Kidney tubule cell (primary cell): ENCODE results near the gene ACSF3.
"Not testable (repeated sequence)": the region's sequence is repeated elsewhere in the genome, so short reads cannot be mapped to it uniquely, and the experiment has no call there.

Experiments used
- DNase-seq: peaks from one replicate; pipeline ENCODE4 v3.0.0-alpha.2; 2018; ENCODE audit warnings: low spot score

The ACSF3 gene

GRCh38 chr16:89055894-89056555 lies 37.6 kb upstream of the ACSF3 start:
- DNase-seq = no peak

- DNase-seq = no peak
Observed at GRCh38 chr16:89056592-89056991, 37.1 kb upstream of the ACSF3 start.

- no peak for DNase-seq
Observed at GRCh38 chr16:89057738-89058137, 35.9 kb upstream of the ACSF3 start.

DNA sequence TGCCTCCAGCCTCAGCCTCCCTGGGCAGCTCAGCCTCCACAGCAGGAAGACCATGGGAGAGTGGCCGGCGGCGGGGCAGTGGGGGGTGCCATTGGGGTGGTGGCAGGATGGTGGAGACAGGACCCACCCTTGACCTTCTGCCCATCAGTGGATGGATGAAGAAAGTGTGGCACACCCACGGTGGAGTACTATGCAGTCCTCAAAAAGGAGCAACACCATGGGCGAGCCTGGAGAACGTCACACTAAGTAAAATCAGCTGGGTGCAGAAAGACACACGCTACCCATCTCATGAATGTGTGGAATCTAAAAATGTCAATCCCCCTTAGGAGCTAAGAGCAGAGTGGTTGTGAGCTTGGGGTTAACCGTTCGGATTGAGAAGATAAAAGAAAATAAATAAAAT lies 34.8 kb upstream of the ACSF3 start:
- DNase-seq = no peak

- DNase-seq = no peak
Observed at GRCh38 chr16:89060207-89060794, 33.4 kb upstream of the ACSF3 start.

DNA sequence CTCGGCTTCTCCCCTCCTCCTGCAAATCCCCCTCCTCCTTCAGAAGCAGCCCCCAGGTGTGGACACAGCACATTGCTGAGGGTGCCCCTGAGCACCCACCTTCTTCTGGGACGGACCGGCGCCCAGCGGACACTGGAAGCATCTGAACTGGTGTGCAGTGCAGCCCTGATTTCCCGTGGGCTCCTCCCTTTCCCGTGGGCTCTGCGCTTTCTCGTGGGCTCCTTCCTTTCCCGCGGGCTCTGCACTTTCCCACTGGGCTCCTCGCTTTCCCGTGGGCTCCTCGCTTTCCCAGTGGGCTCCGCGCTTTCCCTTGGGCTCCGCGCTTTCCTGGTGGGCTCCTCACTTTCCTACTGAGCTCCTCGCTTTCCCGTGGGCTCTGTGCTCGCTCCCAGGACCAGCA lies 32.6 kb upstream of the ACSF3 start:
- DNase-seq = no peak

DNA sequence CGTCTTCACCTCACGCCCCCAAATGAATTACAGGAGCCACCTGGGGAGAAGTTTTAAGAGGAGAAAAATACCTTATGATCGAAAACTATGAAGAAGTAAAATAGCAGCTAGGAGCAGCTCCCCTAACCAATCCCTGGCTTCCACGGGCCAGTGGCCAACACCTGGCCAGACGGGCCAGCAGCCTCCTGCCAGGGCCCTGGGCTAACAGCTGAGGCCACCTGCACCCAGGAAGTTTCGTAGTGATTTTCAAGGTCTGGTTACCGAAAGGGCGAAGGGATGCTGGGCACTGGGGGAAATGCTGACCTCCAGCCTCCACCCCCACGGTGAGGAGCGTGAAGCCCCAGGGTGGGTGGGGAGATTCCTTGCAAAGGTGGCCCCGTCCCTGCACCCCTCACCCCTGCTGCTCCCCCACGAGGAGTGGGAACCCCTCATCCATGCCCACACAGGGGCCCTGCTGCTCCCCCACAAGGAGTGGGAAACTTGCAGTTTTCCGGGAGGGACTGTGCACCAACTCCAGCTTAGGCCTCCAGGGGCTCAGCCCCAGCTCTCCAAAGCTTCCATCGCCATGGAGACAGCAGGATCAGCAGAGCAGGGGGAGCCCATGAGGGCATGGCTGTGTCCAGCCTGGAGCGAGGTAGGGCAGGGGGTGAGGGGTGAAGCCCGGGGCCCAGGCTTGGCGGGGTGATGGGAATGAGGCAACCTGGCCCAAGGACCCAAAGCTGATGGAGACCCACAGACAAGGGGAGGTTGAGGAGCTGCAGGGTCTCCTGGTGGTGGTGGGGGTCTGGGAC lies 31.9 kb upstream of the ACSF3 start:
- DNase-seq = no peak

DNA sequence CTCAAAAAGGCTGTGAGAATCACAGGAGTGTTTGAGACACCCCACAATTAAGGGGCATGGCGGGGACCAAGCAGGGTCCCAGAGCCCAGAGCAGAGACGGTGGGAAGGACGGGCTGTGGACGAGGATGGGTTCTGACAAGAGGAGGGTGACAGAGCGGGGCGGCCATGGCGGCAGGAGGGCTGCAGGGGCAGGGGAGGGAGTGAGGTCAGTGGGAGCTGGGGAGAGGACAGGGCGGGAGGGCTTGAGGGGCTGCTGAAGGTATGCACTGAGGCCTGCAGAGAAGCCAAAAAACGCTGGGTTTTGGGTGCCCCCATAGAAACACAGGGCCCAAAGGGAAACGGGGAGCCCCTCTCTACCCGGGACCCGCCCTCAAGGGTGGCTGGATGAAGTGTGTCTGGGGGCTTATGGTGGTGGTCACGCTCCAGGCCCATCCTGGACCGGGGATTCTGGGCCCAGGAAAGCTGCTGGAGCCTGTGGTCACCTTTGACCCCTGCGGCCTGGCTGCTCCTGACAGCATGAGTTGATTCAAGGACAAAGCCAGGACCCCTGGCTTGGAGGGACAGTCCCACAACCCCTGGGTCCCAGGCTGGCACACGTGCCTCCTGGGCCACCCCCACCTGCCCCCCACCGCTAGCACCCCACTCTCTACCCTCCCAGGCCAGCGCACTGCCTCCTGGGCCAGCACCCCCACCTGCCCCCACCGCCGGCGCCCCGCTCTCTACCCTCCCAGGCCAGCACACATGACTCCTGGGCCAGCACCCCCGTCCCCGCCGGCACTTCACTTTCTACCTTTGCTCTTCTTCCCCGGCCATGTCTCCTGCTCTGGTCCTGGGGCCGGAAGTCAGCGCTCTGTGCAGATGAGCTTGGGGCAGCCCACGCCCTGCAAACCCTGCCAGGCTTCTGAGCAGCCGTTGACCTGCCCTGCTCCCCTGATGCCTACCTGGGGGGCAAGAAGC lies 31.0 kb upstream of the ACSF3 start:
- no peak for DNase-seq

- DNase-seq = no peak
Observed at GRCh38 chr16:89063768-89064320, 29.8 kb upstream of the ACSF3 start.

- DNase-seq = no peak
Observed at GRCh38 chr16:89064606-89065457, 28.8 kb upstream of the ACSF3 start.

- no peak for DNase-seq
Observed at GRCh38 chr16:89065458-89065822, 28.2 kb upstream of the ACSF3 start.

- no peak for DNase-seq
Observed at GRCh38 chr16:89066721-89067120, 26.9 kb upstream of the ACSF3 start.

GRCh38 chr16:89067677-89068443 lies 25.8 kb upstream of the ACSF3 start:
- peak; percentile 12 for DNase-seq

- DNase-seq = not testable (repeated sequence)
Observed at GRCh38 chr16:89068814-89069616, 24.6 kb upstream of the ACSF3 start.

GRCh38 chr16:89069920-89070319 lies 23.7 kb upstream of the ACSF3 start:
- DNase-seq = no peak

GRCh38 chr16:89070590-89070989 lies 23.1 kb upstream of the ACSF3 start:
- DNase-seq = no peak

GRCh38 chr16:89071686-89072547 lies 21.7 kb upstream of the ACSF3 start:
- no peak for DNase-seq

- no peak for DNase-seq
Observed at GRCh38 chr16:89072548-89073130, 21.0 kb upstream of the ACSF3 start.
